ENCODE results near the gene CHST11.

GRCh38 chr12:104443008-104443407, 13.7 kb upstream of the CHST11 start:
- TF ChIP-seq, protein P1, sequence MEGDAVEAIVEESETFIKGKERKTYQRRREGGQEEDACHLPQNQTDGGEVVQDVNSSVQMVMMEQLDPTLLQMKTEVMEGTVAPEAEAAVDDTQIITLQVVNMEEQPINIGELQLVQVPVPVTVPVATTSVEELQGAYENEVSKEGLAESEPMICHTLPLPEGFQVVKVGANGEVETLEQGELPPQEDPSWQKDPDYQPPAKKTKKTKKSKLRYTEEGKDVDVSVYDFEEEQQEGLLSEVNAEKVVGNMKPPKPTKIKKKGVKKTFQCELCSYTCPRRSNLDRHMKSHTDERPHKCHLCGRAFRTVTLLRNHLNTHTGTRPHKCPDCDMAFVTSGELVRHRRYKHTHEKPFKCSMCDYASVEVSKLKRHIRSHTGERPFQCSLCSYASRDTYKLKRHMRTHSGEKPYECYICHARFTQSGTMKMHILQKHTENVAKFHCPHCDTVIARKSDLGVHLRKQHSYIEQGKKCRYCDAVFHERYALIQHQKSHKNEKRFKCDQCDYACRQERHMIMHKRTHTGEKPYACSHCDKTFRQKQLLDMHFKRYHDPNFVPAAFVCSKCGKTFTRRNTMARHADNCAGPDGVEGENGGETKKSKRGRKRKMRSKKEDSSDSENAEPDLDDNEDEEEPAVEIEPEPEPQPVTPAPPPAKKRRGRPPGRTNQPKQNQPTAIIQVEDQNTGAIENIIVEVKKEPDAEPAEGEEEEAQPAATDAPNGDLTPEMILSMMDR (tag by site-specific recombination; IDR thresholded peaks at IDR 0.05) = no peak
- TF ChIP-seq HOXD13 (CRISPR knock-in tag; IDR thresholded peaks at IDR 0.05; ENCODE audit: borderline replicate concordance) (no peak), ZBTB10 (tag by site-specific recombination; IDR thresholded peaks at IDR 0.05) (no peak), ZNF785 (tag by site-specific recombination; IDR thresholded peaks at IDR 0.05) (no peak), ZNF510 (tag by site-specific recombination; IDR thresholded peaks at IDR 0.05; ENCODE audit: insufficient replicate concordance) (no peak), ZNF610 (tag by site-specific recombination; IDR thresholded peaks at IDR 0.05; ENCODE audit: borderline replicate concordance) (no peak), ELK4 (IDR thresholded peaks at IDR 0.05; ENCODE audit: borderline replicate concordance, low read depth, low read length) (no peak), ZNF830 (tag by site-specific recombination; IDR thresholded peaks at IDR 0.05; ENCODE audit: low read depth) (no peak), ZNF416 (tag by site-specific recombination; IDR thresholded peaks at IDR 0.05) (no peak)
- TF ChIP-seq, protein P2, sequence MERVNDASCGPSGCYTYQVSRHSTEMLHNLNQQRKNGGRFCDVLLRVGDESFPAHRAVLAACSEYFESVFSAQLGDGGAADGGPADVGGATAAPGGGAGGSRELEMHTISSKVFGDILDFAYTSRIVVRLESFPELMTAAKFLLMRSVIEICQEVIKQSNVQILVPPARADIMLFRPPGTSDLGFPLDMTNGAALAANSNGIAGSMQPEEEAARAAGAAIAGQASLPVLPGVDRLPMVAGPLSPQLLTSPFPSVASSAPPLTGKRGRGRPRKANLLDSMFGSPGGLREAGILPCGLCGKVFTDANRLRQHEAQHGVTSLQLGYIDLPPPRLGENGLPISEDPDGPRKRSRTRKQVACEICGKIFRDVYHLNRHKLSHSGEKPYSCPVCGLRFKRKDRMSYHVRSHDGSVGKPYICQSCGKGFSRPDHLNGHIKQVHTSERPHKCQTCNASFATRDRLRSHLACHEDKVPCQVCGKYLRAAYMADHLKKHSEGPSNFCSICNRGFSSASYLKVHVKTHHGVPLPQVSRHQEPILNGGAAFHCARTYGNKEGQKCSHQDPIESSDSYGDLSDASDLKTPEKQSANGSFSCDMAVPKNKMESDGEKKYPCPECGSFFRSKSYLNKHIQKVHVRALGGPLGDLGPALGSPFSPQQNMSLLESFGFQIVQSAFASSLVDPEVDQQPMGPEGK (tag by site-specific recombination; IDR thresholded peaks at IDR 0.05) = no peak

All from HEK293 (cell line).